ENCODE measurements around the gene TMEM18. TPM values are rescaled to one million over a fixed set of nuclear protein-coding genes. Genes with fewer than 3 reads are reported as not detected.

TMEM18 gene
- total RNA-seq, 1 experiment from 2014 or later, result 30.7 TPM

DNA sequence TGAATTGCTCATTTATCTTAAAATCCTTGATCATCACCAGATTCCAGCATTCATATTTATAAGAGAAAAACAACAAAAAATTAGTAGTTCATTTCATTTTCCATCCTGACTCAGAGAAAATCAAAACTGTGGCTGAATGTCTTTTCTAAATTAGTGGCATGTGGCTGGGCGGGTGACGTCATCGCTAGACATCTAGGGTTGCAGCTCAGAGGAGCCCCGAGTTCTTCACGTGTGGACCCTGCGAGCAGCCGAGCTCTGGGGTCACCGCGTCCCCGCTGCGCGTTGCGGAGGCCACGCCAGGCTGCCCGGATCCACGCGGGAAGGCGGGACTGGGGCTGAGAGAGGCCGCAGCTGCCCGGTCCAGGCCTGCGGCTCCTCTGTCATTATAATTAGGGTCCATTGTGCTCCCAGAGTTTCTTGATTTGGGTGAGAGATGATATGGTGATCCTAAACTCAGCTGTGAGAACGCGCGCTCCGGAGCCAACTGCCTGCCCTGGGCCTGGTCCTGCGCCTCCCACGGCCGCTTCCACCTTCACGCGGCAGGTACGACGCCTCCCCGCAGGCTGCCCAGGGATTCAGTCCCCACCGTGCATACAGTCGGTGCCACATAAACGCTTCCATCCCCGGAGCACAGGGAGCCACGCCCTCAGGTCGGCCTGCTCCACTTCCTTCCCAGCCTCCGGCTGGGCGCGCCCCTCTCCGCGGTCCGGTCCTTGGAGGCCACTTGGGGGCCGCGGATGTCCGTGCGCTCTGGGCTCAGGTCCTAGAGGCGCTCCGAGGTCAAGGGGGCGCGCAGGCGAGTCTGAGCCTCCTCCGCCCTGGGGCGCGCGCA lies 56.5 kb downstream of the TMEM18 start:
- Histone ChIP-seq H2BK20ac (ENCODE audit: low read depth, low read length, poor library complexity, severe bottlenecking) (no peak overlapping the region), H2BK15ac (ENCODE audit: low read depth, low read length) (no peak overlapping the region), H3K4me2 (ENCODE audit: insufficient read depth, insufficient read length, low read length) (no peak overlapping the region), H3K79me1 (ENCODE audit: insufficient read depth, low read depth, low read length, poor library complexity, severe bottlenecking) (no peaks in the 10 kb centered on the region), H4K20me1 (ENCODE audit: control insufficient read depth, insufficient read depth, insufficient read length) (no peaks in the 10 kb centered on the region), H3K23me2 (ENCODE audit: insufficient read length, low read depth, low read length, poor library complexity, severe bottlenecking) (no peaks in the 10 kb centered on the region), H3K4me1 (ENCODE audit: insufficient read depth, low read length) (no peaks in the 10 kb centered on the region), H3K79me2 (ENCODE audit: insufficient read depth, low read length) (no peaks in the 10 kb centered on the region), H3K9me3 (ENCODE audit: control insufficient read depth, low read depth, low read length) (no peaks in the 10 kb centered on the region), H2AK5ac (ENCODE audit: insufficient read length, low read length) (no peak overlapping the region), H3K9ac (ENCODE audit: extremely low read depth, insufficient read length, low read length) (no peak overlapping the region), H3K27ac (ENCODE audit: insufficient read length, low read depth, low read length) (no peak overlapping the region), H2BK12ac (ENCODE audit: insufficient read length, low read depth, low read length) (no peak overlapping the region), H3K14ac (ENCODE audit: insufficient read depth, low read length) (no peak overlapping the region), H2BK5ac (ENCODE audit: insufficient read length, low read length) (no peak overlapping the region), H3K27me3 (ENCODE audit: insufficient read depth, low read length) (no peaks in the 10 kb centered on the region), H3K4ac (ENCODE audit: low read depth, low read length) (no peak overlapping the region), H4K8ac (replicated peaks; ENCODE audit: insufficient read length, low read depth, low read length) (no peak overlapping the region), H3T11ph (ENCODE audit: low read length) (no peak overlapping the region), H2AFZ (ENCODE audit: low read length) (no peak overlapping the region), H3K18ac (ENCODE audit: insufficient read length, low read depth, low read length) (no peak overlapping the region), H4K5ac (ENCODE audit: insufficient read length, low read depth, low read length) (no peak overlapping the region), H4K91ac (ENCODE audit: insufficient read length, low read depth, low read length) (no peak overlapping the region), H2BK120ac (ENCODE audit: low read depth, low read length, poor library complexity, severe bottlenecking) (no peak overlapping the region), H3K23ac (ENCODE audit: insufficient read length, low read depth, low read length) (no peak overlapping the region), H3K56ac (ENCODE audit: insufficient read length, low read depth, low read length) (no peak overlapping the region)
- Mint-ChIP-seq H3K4me1 (no peaks in the 10 kb centered on the region), H3K4me3 (no peak overlapping the region), H3K27ac (no peak overlapping the region), H3K36me3 (ENCODE audit: insufficient read depth in 1 of 3, low read depth in 3 of 3) (no peaks in the 10 kb centered on the region), H3K9me3 (peaks cover 2 to 4% of the 10 kb centered on the region in 2 experiments; a peak in 4 of 5 replicates), H3K27me3 (ENCODE audit: low read depth) (peaks cover 1% of the 10 kb centered on the region; the same call in 1 of the 2 replicates)
- TF ChIP-seq CTCF (conservative IDR thresholded peaks at IDR 0.05), result no peak
- peak; percentile 25 for DNase-seq
- no CpG with 5 or more reads among the region's 58 CpGs for WGBS (ENCODE audit: extremely low coverage, insufficient read length, low lambda C conversion rate)
